HG02623 (cell line): ENCODE results near the gene TSHZ2.

ENCODE experiments used
- ATAC-seq: cut with Tn5 transposase; IDR thresholded peaks from one replicate; pipeline ENCODE4 v1.9.1; 2021; ENCODE audit warnings: moderate library complexity; ENCODE audit not compliant: unreplicated experiment

TSHZ2 gene

DNA sequence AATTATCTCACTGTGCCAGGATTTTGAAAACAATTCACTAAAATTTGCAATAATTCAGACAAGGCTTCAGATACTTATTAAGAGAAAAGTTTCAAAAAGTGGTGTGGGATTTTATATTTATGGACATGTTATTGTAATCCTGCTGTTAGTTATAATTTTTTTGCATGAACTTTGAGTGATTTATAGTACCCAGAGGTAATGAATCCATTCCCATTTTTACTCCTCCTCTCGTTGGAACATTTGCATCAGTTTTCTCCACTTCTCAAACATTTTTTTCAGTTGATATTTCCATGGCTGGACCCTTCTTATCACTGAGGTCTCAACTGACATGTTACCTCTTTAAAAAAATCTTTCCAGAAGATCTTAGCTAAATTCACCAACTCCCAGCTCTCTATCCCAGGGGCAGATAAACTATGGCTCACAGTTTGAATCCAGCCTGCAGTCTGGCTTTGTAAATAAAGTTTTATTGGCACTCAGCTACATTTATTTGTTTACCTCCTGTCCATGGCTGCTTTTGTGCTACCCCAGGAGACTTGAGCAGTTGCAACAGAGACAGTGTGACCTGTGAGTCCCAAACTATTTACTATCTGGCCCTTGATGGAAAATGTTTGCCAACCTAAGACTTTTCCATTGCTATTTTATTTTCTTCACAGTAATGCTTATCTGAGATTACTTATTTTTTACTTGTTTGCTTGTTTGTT, 83.4 kb downstream of the TSHZ2 start:
- ATAC-seq, result no peak

DNA sequence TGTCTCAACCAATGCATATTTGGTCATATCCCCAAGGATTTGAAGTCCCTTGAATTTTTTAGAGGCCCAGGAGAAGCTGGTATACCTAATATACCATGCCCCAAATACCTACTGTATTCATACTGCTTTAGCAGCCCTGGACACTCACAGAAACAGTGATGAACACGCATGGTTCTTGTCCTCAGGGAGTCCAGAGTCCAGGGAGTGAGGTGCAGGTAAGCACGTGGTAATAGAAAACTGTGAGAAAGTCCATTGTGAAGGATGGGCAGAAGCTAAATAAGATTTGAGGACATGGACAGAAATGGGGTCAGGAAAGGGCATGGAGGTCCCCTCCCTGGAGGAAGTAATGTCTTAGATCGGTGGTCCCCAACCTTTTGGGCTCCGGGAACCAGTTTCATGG, 85.4 kb downstream of the TSHZ2 start:
- no peak for ATAC-seq

DNA sequence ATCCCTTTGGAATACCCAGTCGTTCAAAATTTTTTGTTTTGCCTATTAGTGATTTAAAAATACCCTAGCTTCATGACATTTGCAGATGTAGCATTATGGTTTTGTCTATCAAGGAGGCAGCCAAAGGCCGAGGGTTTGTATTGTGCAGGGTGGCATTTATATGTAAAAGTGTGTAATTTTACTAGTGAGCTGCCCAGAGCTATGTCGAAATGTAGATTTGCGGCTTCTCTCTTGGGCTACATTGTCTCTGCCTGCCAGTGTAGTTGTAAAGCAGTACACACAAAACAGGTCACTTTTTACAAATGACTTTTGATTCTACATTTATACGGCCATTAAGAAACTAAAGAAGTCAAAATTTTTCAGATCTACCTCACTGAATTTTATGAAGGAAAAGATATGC, 87.7 kb downstream of the TSHZ2 start:
- ATAC-seq, result no peak

GRCh38 chr20:53061192-53062108, 89.3 kb downstream of the TSHZ2 start:
- no peak for ATAC-seq

- ATAC-seq, result no peak
These were observed 92.8 kb downstream of the TSHZ2 start for GRCh38 chr20:53064935-53065334.

DNA sequence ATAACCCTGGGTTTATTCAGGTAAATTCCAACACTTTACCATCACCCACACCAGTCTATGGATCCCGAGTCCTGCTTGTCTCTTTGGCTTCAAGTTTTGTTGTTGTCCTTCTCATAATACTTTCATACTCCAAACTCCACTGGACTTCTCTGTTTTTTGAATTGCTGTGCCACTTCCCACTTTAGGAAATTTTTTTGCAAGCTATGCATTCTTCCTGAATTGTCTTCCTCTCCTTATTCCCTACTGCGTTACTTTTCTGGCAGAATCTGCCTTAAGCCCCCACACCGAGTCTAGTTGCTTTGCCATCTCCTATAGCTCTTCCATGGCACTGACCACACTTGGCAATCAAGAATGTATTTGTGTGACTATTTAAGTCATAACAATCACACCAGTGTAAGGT, 96.1 kb downstream of the TSHZ2 start:
- no peak for ATAC-seq

DNA sequence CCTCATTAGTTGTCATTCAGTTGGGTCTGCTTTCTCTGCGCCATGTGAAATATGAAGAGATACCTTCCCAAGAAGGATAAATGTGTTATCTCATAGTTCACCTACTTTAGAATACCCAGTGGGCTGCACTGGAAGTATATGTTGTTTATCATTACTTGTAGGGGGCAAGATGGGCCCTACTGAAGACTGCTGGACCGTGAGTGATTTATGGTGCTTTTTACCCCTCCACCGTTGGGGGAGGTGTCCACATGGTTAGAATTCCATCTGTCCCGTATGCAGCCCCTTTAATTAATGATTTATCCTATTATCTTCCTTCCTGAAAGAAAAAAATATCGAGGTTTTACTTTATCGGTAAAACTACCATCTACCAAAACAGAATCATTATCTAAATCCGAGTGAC, 97.0 kb downstream of the TSHZ2 start:
- no peak for ATAC-seq

- ATAC-seq, result no peak
These were observed 98.1 kb downstream of the TSHZ2 start for GRCh38 chr20:53070224-53070623.

- ATAC-seq, result no peak
These were observed 98.7 kb downstream of the TSHZ2 start for GRCh38 chr20:53070706-53071392.

GRCh38 chr20:53071833-53072232, 99.7 kb downstream of the TSHZ2 start:
- ATAC-seq, result no peak

GRCh38 chr20:53072923-53073579, 100.9 kb downstream of the TSHZ2 start:
- ATAC-seq, result no peak

- no peak for ATAC-seq
These were observed 101.7 kb downstream of the TSHZ2 start for GRCh38 chr20:53073636-53074415.

- no peak for ATAC-seq
These were observed 102.7 kb downstream of the TSHZ2 start for GRCh38 chr20:53074811-53075314.

GRCh38 chr20:53076668-53077067, 104.5 kb downstream of the TSHZ2 start:
- ATAC-seq, result no peak

- no peak for ATAC-seq
These were observed 105.4 kb downstream of the TSHZ2 start for GRCh38 chr20:53077373-53078205.

DNA sequence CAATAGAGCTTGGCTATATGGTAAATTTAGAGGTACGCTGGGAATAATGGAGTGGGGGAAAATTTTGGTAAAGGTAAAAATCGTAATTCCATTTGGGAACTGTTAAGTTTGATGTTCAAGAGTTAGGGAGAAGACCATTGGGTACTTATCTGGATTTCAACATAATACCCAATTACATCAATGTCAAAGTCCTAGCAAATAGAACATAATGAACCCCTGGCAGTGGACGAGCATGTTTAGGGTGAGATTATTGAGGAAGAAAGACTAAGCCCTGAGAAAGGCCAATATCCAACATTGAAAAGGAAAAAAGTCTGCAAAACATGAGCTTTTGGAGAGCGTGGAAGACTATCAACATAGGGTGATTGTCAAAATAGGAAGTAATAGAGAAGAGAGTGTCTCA, 106.6 kb downstream of the TSHZ2 start:
- no peak for ATAC-seq

DNA sequence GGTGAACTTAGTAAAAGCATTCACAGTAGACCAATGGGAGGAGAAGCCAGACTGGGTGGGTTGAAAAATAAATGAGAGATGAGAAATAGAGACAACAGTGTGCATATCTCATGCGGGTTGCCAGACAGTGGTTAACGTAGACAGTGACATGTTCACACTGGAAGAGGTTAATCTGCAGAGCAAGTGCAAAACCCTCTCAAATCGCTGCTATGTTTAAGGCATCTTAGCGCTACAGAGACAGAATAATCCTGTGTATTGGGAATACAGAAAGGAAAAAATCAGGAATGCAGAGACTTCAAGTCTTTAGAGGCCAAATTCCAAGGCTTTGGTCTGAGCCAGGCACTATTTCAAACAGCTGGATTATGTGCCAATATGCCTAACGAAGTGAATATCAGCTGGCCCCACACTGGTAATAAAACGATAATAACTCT, 107.1 kb downstream of the TSHZ2 start:
- ATAC-seq, result no peak

- ATAC-seq, result no peak
These were observed 107.9 kb downstream of the TSHZ2 start for GRCh38 chr20:53079828-53080686.

- ATAC-seq, result no peak
These were observed 108.5 kb downstream of the TSHZ2 start for GRCh38 chr20:53080687-53080962.
